WI38 (cell line): Measurements from ENCODE around the gene BTBD18.

ENCODE experiments used
- H3K4me3 ChIP-seq: 2 replicates; pipeline ENCODE4 v1.5.1; 2011; ENCODE audit warnings: low read depth, mild to moderate bottlenecking, control low read depth, low read length
- CTCF ChIP-seq: IDR thresholded peaks from 2 replicates; pipeline ENCODE4 v1.5.1; 2012; ENCODE audit warnings: low read depth, mild to moderate bottlenecking, control low read depth, low read length

Gene BTBD18

GRCh38 chr11:57775491-57775890 is 23.9 kb upstream of the BTBD18 start:
- peak overlapping the region; percentile 11 for H3K4me3 ChIP-seq

GRCh38 chr11:57773026-57773598 is 21.5 kb upstream of the BTBD18 start:
- TF ChIP-seq CTCF: no peak
- H3K4me3 ChIP-seq: no peak overlapping the region

More at GRCh38 chr11:57775491-57775890, 23.9 kb upstream of the BTBD18 start:
- no peak for TF ChIP-seq CTCF

- no peak overlapping the region for H3K4me3 ChIP-seq
- no peak for TF ChIP-seq CTCF
These were observed 20.9 kb upstream of the BTBD18 start for GRCh38 chr11:57772562-57772961.

GRCh38 chr11:57771365-57771764 is 19.7 kb upstream of the BTBD18 start:
- TF ChIP-seq CTCF: no peak
- no peak overlapping the region for H3K4me3 ChIP-seq

- H3K4me3 ChIP-seq: no peak overlapping the region
- no peak for TF ChIP-seq CTCF
These were observed 19.2 kb upstream of the BTBD18 start for GRCh38 chr11:57770793-57771192.

GRCh38 chr11:57764972-57765371 is 13.4 kb upstream of the BTBD18 start:
- peak overlapping the region; percentile 89 for H3K4me3 ChIP-seq
- TF ChIP-seq CTCF: no peak

- TF ChIP-seq CTCF: no peak
- H3K4me3 ChIP-seq: peak overlapping the region; percentile 89
These were observed 12.9 kb upstream of the BTBD18 start for GRCh38 chr11:57764566-57764965.
